ENCODE data around the gene PLXNA4. TPM values are rescaled to one million over a fixed set of nuclear protein-coding genes. Genes with fewer than 3 reads are reported as not detected.

Gene PLXNA4
- total RNA-seq, 4 donors from 2014 or later = 1.1 to 2.8 (median 1.4) TPM

DNA sequence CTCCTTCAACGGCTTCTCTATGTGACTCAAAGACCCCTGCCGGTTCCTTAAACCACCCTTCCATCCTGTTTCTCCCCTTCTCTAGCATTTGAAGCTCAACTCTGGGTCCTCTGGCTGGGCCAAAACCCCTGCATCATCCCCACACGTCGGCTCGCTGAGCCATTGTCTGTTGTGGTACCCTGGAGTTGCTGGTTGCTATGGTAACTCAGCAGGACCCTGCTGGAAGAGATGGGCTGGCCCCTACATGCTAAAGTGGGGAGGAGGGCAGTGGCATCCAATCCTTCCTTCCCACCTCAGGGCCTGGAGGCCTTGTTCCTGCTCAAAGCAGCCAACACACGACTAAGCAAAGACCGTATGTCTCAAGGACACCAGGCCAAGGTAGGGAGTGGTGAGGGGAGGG, 452.5 kb downstream of the PLXNA4 start:
- Histone ChIP-seq H3K4me1 (no peaks in the 10 kb centered on the region), H3K9me3 (no peaks in the 10 kb centered on the region), H3K4me3 (no peak overlapping the region), H3K36me3 (no peaks in the 10 kb centered on the region), H3K27me3 (no peaks in the 10 kb centered on the region), H3K27ac (no peak overlapping the region)
- TF ChIP-seq POLR2AphosphoS5 (IDR thresholded peaks at IDR 0.05) (no peak), POLR2A (IDR thresholded peaks at IDR 0.05) (no peak), EP300 (IDR thresholded peaks at IDR 0.05; ENCODE audit: low read depth) (no peak)
- TF ChIP-seq, protein P1, sequence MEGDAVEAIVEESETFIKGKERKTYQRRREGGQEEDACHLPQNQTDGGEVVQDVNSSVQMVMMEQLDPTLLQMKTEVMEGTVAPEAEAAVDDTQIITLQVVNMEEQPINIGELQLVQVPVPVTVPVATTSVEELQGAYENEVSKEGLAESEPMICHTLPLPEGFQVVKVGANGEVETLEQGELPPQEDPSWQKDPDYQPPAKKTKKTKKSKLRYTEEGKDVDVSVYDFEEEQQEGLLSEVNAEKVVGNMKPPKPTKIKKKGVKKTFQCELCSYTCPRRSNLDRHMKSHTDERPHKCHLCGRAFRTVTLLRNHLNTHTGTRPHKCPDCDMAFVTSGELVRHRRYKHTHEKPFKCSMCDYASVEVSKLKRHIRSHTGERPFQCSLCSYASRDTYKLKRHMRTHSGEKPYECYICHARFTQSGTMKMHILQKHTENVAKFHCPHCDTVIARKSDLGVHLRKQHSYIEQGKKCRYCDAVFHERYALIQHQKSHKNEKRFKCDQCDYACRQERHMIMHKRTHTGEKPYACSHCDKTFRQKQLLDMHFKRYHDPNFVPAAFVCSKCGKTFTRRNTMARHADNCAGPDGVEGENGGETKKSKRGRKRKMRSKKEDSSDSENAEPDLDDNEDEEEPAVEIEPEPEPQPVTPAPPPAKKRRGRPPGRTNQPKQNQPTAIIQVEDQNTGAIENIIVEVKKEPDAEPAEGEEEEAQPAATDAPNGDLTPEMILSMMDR (IDR thresholded peaks at IDR 0.05) = no peak
- no peak for DNase-seq
- intact Hi-C loops (cut with DNase I; ENCODE audit: low total_unique reads) (no loop called here), in situ Hi-C loops (cut with MboI; ENCODE audit: low pct_ligation_motif_present in 1 of 4, low pct_unique_long_range_greater_than_20kb in 1 of 4, low sequenced_read_pairs in 3 of 4) (no loop called here)
- 40 to 62% methylated on average over 2 to 7 of the region's 7 CpGs for WGBS, 2 donors (ENCODE audit: low coverage in 1 of 2)

DNA sequence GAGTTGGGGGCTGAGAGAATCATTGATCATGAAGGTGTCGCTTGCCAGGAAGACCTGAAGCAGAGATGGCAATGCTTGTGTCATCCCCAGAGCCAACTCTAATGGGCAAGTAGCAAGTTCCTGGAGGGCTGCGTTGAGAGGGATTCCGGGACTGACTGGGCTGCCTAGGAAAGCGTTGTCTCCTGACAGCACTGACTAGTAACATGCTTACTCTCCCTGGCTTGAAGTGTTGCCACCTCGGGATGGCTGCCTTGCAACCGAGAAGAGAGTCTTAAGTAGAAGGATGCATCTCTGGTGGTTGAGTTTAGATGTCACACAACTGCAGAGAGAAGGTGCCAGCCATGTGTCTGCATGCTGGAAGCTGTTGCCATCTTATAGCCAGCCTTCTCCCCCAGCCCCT, 453.4 kb downstream of the PLXNA4 start:
- no peak overlapping the region for H3K27ac ChIP-seq
- no peaks in the 10 kb centered on the region for H3K27me3 ChIP-seq
- H3K4me3 ChIP-seq = no peak overlapping the region
- WGBS, 2 donors (ENCODE audit: low coverage in 1 of 2) = 77% methylated on average over 6 of the region's 6 CpGs; no CpG with 5 or more reads in 1 of the 2 donors
- in situ Hi-C loops (cut with MboI; ENCODE audit: low pct_ligation_motif_present in 1 of 4, low pct_unique_long_range_greater_than_20kb in 1 of 4, low sequenced_read_pairs in 3 of 4) = no loop called here
- H3K36me3 ChIP-seq = no peaks in the 10 kb centered on the region
- no peak for DNase-seq
- H3K9me3 ChIP-seq = no peaks in the 10 kb centered on the region
- intact Hi-C loops (cut with DNase I; ENCODE audit: low total_unique reads) = no loop called here
- no peak for TF ChIP-seq POLR2A (IDR thresholded peaks at IDR 0.05)
- no peak for TF ChIP-seq POLR2AphosphoS5 (IDR thresholded peaks at IDR 0.05)
- TF ChIP-seq, protein P1 (IDR thresholded peaks at IDR 0.05) = no peak
- no peak for TF ChIP-seq EP300 (IDR thresholded peaks at IDR 0.05; ENCODE audit: low read depth)
- H3K4me1 ChIP-seq = no peaks in the 10 kb centered on the region

DNA sequence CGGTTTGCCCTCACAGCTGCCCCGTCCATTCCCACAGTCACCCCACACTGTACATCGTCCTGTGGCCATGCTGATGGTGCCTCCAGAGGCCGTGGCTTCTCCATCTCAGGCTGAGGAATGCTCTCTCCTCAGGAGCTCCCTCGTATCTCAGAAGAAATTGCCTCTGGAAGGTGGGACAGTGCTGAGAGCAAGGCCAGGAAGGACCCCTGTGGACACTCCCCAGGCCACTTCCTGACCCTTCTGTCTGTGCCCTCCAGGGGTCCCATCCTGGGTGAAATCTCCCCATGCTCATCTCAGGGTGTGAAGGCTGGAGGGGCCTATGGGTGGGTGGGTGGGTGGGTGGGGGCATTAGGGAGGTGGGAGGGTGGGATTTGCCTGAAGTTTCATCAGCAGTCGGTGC, 454.3 kb downstream of the PLXNA4 start:
- DNase-seq = no peak
- in situ Hi-C loops (cut with MboI; ENCODE audit: low pct_ligation_motif_present in 1 of 4, low pct_unique_long_range_greater_than_20kb in 1 of 4, low sequenced_read_pairs in 3 of 4) = no loop called here
- Histone ChIP-seq H3K9me3 (no peaks in the 10 kb centered on the region), H3K27ac (no peak overlapping the region), H3K27me3 (no peaks in the 10 kb centered on the region), H3K4me1 (no peaks in the 10 kb centered on the region), H3K4me3 (no peak overlapping the region), H3K36me3 (no peaks in the 10 kb centered on the region)
- WGBS, 2 donors (ENCODE audit: low coverage in 1 of 2) = 80 to 88% methylated on average over 4 to 6 of the region's 6 CpGs
- no peak for TF ChIP-seq POLR2A (IDR thresholded peaks at IDR 0.05)
- TF ChIP-seq POLR2AphosphoS5 (IDR thresholded peaks at IDR 0.05) = no peak
- no peak for TF ChIP-seq EP300 (IDR thresholded peaks at IDR 0.05; ENCODE audit: low read depth)
- TF ChIP-seq, protein P1 (IDR thresholded peaks at IDR 0.05) = no peak
- intact Hi-C loops (cut with DNase I; ENCODE audit: low total_unique reads) = no loop called here

DNA sequence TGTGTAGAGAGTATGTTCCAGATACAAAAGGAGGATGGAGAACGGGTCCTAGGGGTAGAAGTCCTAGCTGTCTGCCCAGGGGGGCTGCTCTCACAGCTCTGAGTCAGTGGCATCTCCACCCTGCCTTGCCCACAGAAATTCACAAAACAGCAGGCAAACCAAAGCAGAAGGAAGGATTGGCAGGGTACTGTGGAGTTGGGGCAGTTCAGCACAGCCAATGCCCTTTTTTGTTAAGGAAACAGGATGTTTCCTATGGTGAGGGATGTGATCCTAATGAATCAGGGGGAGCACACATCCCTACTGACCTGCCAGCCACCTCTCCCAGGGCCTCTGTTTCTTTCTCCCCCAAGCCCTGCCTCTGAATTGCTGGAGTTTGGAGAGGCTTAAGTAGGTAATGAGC, 457.6 kb downstream of the PLXNA4 start:
- intact Hi-C loops (cut with DNase I; ENCODE audit: low total_unique reads) = no loop called here

More for the DNA sequence above, 457.6 kb downstream of the PLXNA4 start:
- 95% methylated on average over 1 of the region's 1 CpG; no CpG with 5 or more reads in 1 of the 2 donors for WGBS, 2 donors (ENCODE audit: low coverage in 1 of 2)
- Histone ChIP-seq H3K36me3 (no peaks in the 10 kb centered on the region), H3K27me3 (no peaks in the 10 kb centered on the region), H3K9me3 (no peaks in the 10 kb centered on the region), H3K4me1 (no peaks in the 10 kb centered on the region), H3K27ac (no peak overlapping the region), H3K4me3 (no peak overlapping the region)
- DNase-seq = no peak
- TF ChIP-seq EP300 (IDR thresholded peaks at IDR 0.05; ENCODE audit: low read depth) (no peak), POLR2A (IDR thresholded peaks at IDR 0.05) (no peak), POLR2AphosphoS5 (IDR thresholded peaks at IDR 0.05) (no peak)
- TF ChIP-seq, protein P1 (IDR thresholded peaks at IDR 0.05) = no peak
- in situ Hi-C loops (cut with MboI; ENCODE audit: low pct_ligation_motif_present in 1 of 4, low pct_unique_long_range_greater_than_20kb in 1 of 4, low sequenced_read_pairs in 3 of 4) = no loop called here
